PC-9 (cell line): Measurements from ENCODE around the gene KDM6A. TPM values are rescaled to one million over a fixed set of nuclear protein-coding genes. Genes with fewer than 3 reads are reported as not detected.

Experiments
- BruUV-seq: library from RNA; stranded (reverse); fragments of 400-500 nt; replicated peaks from 2 replicates; lab custom pipeline; 2021; lab: Mats Ljungman, UMichigan
- CTCF ChIA-PET: fragments of 300-600 bp; sonication (Branson Sonifier 250); formaldehyde crosslinking; loops from one replicate; lab custom pipeline; 2022; ENCODE audit warnings: antibody characterized with exemption; lab: Charles Lee
- POLR2A ChIA-PET: fragments of 300-600 bp; sonication (Branson Sonifier 250); formaldehyde crosslinking; loops from one replicate; lab custom pipeline; 2022; ENCODE audit warnings: antibody characterized with exemption; ENCODE audit not compliant: unreplicated experiment; lab: Charles Lee
- DNase-seq, 2 experiments: peaks; one replicate each; pipeline versions ENCODE4 v3.0.0 to v3.0.0-alpha.2; 2015 to 2022; ENCODE audit warnings: mixed read lengths in 1 of 2
- H2AFZ ChIP-seq: fragments of 200-600 bp; sonication (generic); 2 replicates; pipeline ENCODE4 v1.8.1; 2017; ENCODE audit warnings: antibody characterized with exemption
- H3F3A ChIP-seq: fragments of 200-600 bp; sonication (generic); 2 replicates; pipeline ENCODE4 v1.8.1; 2017; ENCODE audit warnings: antibody characterized with exemption, mild to moderate bottlenecking, low read depth; ENCODE audit not compliant: insufficient read depth
- H3K27ac ChIP-seq: fragments of 200-600 bp; sonication (generic); 2 replicates; pipeline ENCODE4 v1.6.1; 2016; ENCODE audit warnings: mixed run types
- H3K27me3 ChIP-seq: fragments of 200-600 bp; sonication (generic); 2 replicates; pipeline ENCODE4 v1.6.1; 2016; ENCODE audit warnings: low read depth, mixed run types; ENCODE audit not compliant: insufficient read depth
- H3K36me3 ChIP-seq: fragments of 200-600 bp; sonication (generic); 2 replicates; pipeline ENCODE4 v1.6.1; 2016; ENCODE audit warnings: low read depth, mixed run types
- H3K4me1 ChIP-seq: fragments of 200-600 bp; sonication (generic); replicated peaks from 2 replicates; pipeline ENCODE4 v1.6.1; 2016; ENCODE audit warnings: mixed run types; ENCODE audit not compliant: insufficient read depth
- H3K4me2 ChIP-seq: fragments of 200-600 bp; sonication (generic); 2 replicates; pipeline ENCODE4 v1.6.1; 2017; ENCODE audit warnings: mixed run types
- H3K4me3 ChIP-seq: fragments of 200-600 bp; sonication (generic); 2 replicates; pipeline ENCODE4 v1.6.1; 2016; ENCODE audit warnings: mixed run types
- H3K79me2 ChIP-seq: fragments of 200-600 bp; sonication (generic); 2 replicates; pipeline ENCODE4 v1.6.1; 2017; ENCODE audit warnings: low read depth, mixed run types
- H3K9me2 ChIP-seq: fragments of 200-600 bp; sonication (generic); 2 replicates; pipeline ENCODE4 v1.8.1; 2017; ENCODE audit warnings: mild to moderate bottlenecking; ENCODE audit not compliant: insufficient read depth
- H3K9me3 ChIP-seq: fragments of 200-600 bp; sonication (generic); 2 replicates; pipeline ENCODE4 v1.8.1; 2016; ENCODE audit warnings: low read depth; ENCODE audit not compliant: insufficient read depth
- H4K20me1 ChIP-seq: fragments of 200-600 bp; sonication (generic); 2 replicates; pipeline ENCODE4 v1.8.1; 2017; ENCODE audit not compliant: insufficient read depth
- EZH2 ChIP-seq: fragments of 200-600 bp; sonication (generic); IDR thresholded peaks from 2 replicates; pipeline ENCODE4 v1.8.0; 2017; ENCODE audit warnings: antibody characterized with exemption, low read depth
- intact Hi-C: fragments of 100-400 bp; cut with micrococcal nuclease; formaldehyde crosslinking; loops from one replicate; pipeline ENCODE4 v1.10.0; 2022; ENCODE audit not compliant: unreplicated experiment
- total RNA-seq: library from RNA; stranded (reverse); gene quantifications from 2 replicates; pipeline ENCODE4 v1.2.3, GENCODE V29; 2021
- TF ChIP-seq, protein P1 (sequence below): fragments of 200-600 bp; sonication (generic); conservative IDR thresholded peaks from 2 replicates; pipeline ENCODE4 v1.6.1; 2017; ENCODE audit warnings: mixed run types, antibody characterized with exemption, mild to moderate bottlenecking, moderate library complexity

Gene KDM6A
- total RNA-seq, 1 experiment from 2014 or later: 20.5 TPM

DNA sequence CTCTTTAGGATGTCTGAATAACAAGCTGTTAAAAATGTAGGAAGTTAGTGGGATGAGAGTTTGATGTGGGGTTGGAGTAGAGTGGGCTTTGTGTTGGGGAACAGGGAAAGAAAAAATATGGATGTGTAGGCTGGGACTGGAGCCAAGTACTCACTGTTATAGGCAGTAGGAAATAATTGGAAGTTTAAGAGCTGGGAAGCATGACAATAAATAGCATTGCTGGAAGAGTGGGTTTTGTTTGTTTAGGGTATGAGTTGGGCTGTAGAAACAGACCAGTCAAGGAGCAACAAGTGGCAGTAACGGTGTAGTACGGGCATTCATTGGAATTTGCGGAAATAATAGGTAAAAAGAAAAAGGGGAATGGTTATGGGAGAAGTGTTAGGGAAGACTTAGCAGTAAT lies 81.6 kb downstream of the KDM6A start:
- Histone ChIP-seq H2AFZ (no peak overlapping the region), H3K9me3 (no peaks in the 10 kb centered on the region), H3K4me2 (no peak overlapping the region), H3K4me1 (no peaks in the 10 kb centered on the region), H3F3A (no peaks in the 10 kb centered on the region), H3K36me3 (no peaks in the 10 kb centered on the region), H4K20me1 (no peaks in the 10 kb centered on the region), H3K79me2 (peaks cover 17% of the 10 kb centered on the region), H3K27me3 (no peaks in the 10 kb centered on the region), H3K9me2 (no peaks in the 10 kb centered on the region), H3K27ac (no peak overlapping the region), H3K4me3 (no peak overlapping the region)
- ChIA-PET POLR2A (no interaction called here), CTCF (no interaction called here)
- TF ChIP-seq, protein P1, sequence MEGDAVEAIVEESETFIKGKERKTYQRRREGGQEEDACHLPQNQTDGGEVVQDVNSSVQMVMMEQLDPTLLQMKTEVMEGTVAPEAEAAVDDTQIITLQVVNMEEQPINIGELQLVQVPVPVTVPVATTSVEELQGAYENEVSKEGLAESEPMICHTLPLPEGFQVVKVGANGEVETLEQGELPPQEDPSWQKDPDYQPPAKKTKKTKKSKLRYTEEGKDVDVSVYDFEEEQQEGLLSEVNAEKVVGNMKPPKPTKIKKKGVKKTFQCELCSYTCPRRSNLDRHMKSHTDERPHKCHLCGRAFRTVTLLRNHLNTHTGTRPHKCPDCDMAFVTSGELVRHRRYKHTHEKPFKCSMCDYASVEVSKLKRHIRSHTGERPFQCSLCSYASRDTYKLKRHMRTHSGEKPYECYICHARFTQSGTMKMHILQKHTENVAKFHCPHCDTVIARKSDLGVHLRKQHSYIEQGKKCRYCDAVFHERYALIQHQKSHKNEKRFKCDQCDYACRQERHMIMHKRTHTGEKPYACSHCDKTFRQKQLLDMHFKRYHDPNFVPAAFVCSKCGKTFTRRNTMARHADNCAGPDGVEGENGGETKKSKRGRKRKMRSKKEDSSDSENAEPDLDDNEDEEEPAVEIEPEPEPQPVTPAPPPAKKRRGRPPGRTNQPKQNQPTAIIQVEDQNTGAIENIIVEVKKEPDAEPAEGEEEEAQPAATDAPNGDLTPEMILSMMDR: no peak
- TF ChIP-seq EZH2: no peak
- DNase-seq: no peak
- BruUV-seq: no TSS peak
- intact Hi-C loops: no loop called here

DNA sequence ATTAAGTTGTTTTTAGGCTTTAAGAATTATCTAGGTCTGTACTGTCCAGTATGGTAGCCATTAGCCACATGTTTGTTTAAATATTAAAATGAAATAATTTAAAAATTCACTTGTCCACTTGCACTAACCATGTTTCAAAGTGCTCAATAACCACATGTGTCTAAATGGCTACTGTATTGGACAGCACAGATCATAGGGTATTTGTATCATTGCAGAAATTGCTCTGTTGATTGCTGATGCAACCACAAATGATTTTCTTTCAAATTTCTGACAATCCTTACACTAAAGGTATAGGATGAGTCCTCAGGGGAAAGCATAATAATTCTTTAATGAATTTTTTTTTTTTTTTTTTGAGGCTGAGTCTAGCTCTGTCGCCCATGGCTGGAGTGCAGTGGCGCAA lies 84.9 kb downstream of the KDM6A start:
- Histone ChIP-seq H3K9me2 (no peaks in the 10 kb centered on the region), H3K4me3 (no peak overlapping the region), H3K4me2 (no peak overlapping the region), H2AFZ (no peak overlapping the region), H3K9me3 (no peaks in the 10 kb centered on the region), H3K79me2 (peaks cover 1% of the 10 kb centered on the region; the same call in 1 of the 2 replicates), H3K4me1 (no peaks in the 10 kb centered on the region), H4K20me1 (no peaks in the 10 kb centered on the region), H3F3A (no peaks in the 10 kb centered on the region), H3K27me3 (no peaks in the 10 kb centered on the region), H3K36me3 (no peaks in the 10 kb centered on the region), H3K27ac (no peak overlapping the region)
- no TSS peak for BruUV-seq
- POLR2A ChIA-PET: no interaction called here
- intact Hi-C loops: no loop called here
- DNase-seq: no peak
- CTCF ChIA-PET: no interaction called here
- TF ChIP-seq, protein P1: no peak
- TF ChIP-seq EZH2: no peak

DNA sequence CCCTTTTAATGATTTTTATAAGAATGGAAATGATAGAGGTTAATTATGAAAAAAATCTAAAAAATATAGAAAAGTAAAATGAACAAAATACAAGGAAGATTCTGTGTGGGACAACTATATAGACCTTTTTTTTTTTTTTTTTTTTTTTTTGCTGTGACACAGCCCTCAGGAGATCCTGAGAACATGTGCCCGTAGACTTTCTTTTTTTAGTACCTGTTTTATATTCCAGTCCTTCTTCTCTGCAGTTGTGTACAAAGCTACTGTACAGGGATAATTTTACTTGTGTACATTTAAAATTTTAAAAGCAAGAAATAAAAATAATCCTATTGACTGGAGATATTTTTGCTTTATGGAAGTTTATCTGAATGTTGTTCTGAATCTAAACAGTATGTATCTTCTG lies 85.5 kb downstream of the KDM6A start:
- H3K27me3 ChIP-seq: no peaks in the 10 kb centered on the region
- no peaks in the 10 kb centered on the region for H3K36me3 ChIP-seq
- DNase-seq: no peak
- no peaks in the 10 kb centered on the region for H3F3A ChIP-seq
- ChIA-PET POLR2A (no interaction called here), CTCF (no interaction called here)
- no peaks in the 10 kb centered on the region for H3K79me2 ChIP-seq
- H3K9me3 ChIP-seq: no peaks in the 10 kb centered on the region
- no peak overlapping the region for H3K27ac ChIP-seq
- BruUV-seq: no TSS peak
- H3K4me3 ChIP-seq: no peak overlapping the region
- no peak overlapping the region for H2AFZ ChIP-seq
- no peaks in the 10 kb centered on the region for H3K4me1 ChIP-seq
- TF ChIP-seq EZH2: no peak
- TF ChIP-seq, protein P1: no peak
- H3K4me2 ChIP-seq: no peak overlapping the region
- H4K20me1 ChIP-seq: no peaks in the 10 kb centered on the region
- H3K9me2 ChIP-seq: no peaks in the 10 kb centered on the region
- intact Hi-C loops: no loop called here
